IPS DF 6.9 (cell line): ENCODE data around the gene SHISAL1.

Experiments
- DNase-seq: peaks from one replicate; pipeline ENCODE4 v3.0.0-alpha.2; 2013; ENCODE audit warnings: low read depth, low spot score
- H3K27ac ChIP-seq: one replicate; pipeline ENCODE4 v1.5.1; 2013; ENCODE audit warnings: low read length, control low read depth
- H3K27me3 ChIP-seq: 2 replicates; pipeline ENCODE4 v1.6.1; 2013; ENCODE audit warnings: mild to moderate bottlenecking, low read length; ENCODE audit not compliant: control insufficient read depth, insufficient read depth
- H3K36me3 ChIP-seq: 2 replicates; pipeline ENCODE4 v1.6.1; 2013; ENCODE audit warnings: low read length; ENCODE audit not compliant: control insufficient read depth, insufficient read depth
- H3K4me1 ChIP-seq: 2 replicates; pipeline ENCODE4 v1.6.1; 2013; ENCODE audit warnings: low read length; ENCODE audit not compliant: control insufficient read depth, insufficient read depth
- H3K4me3 ChIP-seq: 2 replicates; pipeline ENCODE4 v1.5.1; 2013; ENCODE audit warnings: mild to moderate bottlenecking, low read length
- H3K9me3 ChIP-seq: 2 replicates; pipeline ENCODE4 v1.6.1; 2013; ENCODE audit warnings: low read length, inconsistent platforms; ENCODE audit not compliant: control insufficient read depth, insufficient read depth
- WGBS: extraction: QIAGEN DNeasy Blood & Tissue Kit; methylation state at CpG from one replicate; pipeline ENCODE4 v1.1.7; 2013; ENCODE audit warnings: mixed read lengths, missing lambda C conversion rate; ENCODE audit not compliant: insufficient read length, insufficient coverage; 5-methylcytosine and 5-hydroxymethylcytosine counted together

SHISAL1 gene

GRCh38 chr22:44260216-44261035, 52.3 kb downstream of the SHISAL1 start:
- Histone ChIP-seq H3K4me1 (peaks cover 3% of the 10 kb centered on the region), H3K9me3 (no peaks in the 10 kb centered on the region), H3K4me3 (no peak overlapping the region), H3K27ac (no peak overlapping the region), H3K36me3 (no peaks in the 10 kb centered on the region), H3K27me3 (no peaks in the 10 kb centered on the region; the same call in 1 of the 2 replicates)
- WGBS: no CpG with 5 or more reads among the region's 16 CpGs
- no peak for DNase-seq

GRCh38 chr22:44259366-44260215, 53.2 kb downstream of the SHISAL1 start:
- WGBS: no CpG with 5 or more reads among the region's 19 CpGs
- Histone ChIP-seq H3K36me3 (no peaks in the 10 kb centered on the region), H3K9me3 (no peaks in the 10 kb centered on the region), H3K4me1 (peaks cover 3% of the 10 kb centered on the region), H3K27ac (no peak overlapping the region), H3K4me3 (no peak overlapping the region), H3K27me3 (no peaks in the 10 kb centered on the region; the same call in 1 of the 2 replicates)
- no peak for DNase-seq

DNA sequence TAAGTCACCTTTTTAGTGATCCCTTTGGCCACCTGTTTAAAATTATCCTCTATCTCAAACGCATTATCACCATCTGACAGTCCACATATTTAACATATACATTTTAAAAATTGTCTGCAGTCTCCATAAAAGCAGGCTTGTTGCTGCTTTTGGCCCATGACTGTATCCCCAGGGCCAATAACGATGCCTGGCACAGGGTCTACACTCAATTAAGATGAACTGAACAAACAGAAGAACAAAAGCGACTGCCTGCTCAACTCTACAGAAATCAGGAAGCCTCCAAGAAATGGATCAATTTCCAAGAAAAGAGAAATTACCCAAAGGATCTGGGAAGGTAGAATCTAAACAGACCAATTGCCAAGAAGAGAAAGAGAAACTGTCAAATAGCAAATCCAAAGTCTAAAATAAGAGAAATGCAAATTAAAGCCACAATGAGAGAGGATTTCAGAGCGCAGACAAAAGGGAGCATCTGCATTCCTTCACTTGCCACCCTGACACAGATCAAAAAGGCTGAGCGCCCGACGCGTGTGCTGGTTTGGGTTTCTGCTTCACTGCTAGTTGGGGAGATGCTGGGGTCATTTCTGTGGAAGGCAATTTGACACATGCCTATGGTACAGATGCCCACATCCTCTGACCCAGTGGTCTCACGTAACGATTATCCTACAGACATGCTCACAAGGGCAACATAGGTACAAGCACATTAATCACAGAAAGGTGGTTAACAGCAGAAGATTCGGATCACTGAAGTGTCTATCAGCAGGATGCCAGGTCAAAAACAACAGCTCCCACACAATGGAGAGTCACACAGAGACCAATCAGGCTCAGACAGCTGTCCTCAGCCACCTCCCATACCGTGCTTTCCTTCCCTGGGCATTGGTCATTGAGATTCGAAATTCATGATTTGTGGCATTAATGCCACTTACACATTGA, 55.9 kb downstream of the SHISAL1 start:
- Histone ChIP-seq H3K4me3 (no peak overlapping the region), H3K4me1 (peaks cover 2% of the 10 kb centered on the region; the same call in 1 of the 2 replicates), H3K27ac (no peak overlapping the region), H3K36me3 (no peaks in the 10 kb centered on the region), H3K9me3 (no peaks in the 10 kb centered on the region), H3K27me3 (no peaks in the 10 kb centered on the region; the same call in 1 of the 2 replicates)
- no peak for DNase-seq
- WGBS: 100% methylated on average over 1 of the region's 13 CpGs

- H3K27ac ChIP-seq: no peak overlapping the region
- H3K9me3 ChIP-seq: no peaks in the 10 kb centered on the region
- no peak overlapping the region for H3K4me3 ChIP-seq
- no peak for DNase-seq
- H3K27me3 ChIP-seq: no peaks in the 10 kb centered on the region; the same call in 1 of the 2 replicates
- H3K36me3 ChIP-seq: no peaks in the 10 kb centered on the region
- WGBS: no CpG with 5 or more reads among the region's 6 CpGs
- H3K4me1 ChIP-seq: peaks cover 2% of the 10 kb centered on the region; the same call in 1 of the 2 replicates
Measured at GRCh38 chr22:44256085-44256484, 56.7 kb downstream of the SHISAL1 start.

GRCh38 chr22:44254811-44255210, 57.9 kb downstream of the SHISAL1 start:
- no peak overlapping the region for H3K27ac ChIP-seq
- DNase-seq: no peak
- H3K4me3 ChIP-seq: no peak overlapping the region
- no peaks in the 10 kb centered on the region for H3K27me3 ChIP-seq
- H3K36me3 ChIP-seq: no peaks in the 10 kb centered on the region
- peaks cover 2% of the 10 kb centered on the region; the same call in 1 of the 2 replicates for H3K4me1 ChIP-seq
- WGBS: no CpG with 5 or more reads among the region's 2 CpGs
- no peaks in the 10 kb centered on the region for H3K9me3 ChIP-seq

GRCh38 chr22:44249376-44250147, 63.2 kb downstream of the SHISAL1 start:
- Histone ChIP-seq H3K27me3 (no peaks in the 10 kb centered on the region), H3K4me1 (no peaks in the 10 kb centered on the region), H3K9me3 (no peaks in the 10 kb centered on the region), H3K36me3 (no peaks in the 10 kb centered on the region), H3K4me3 (no peak overlapping the region), H3K27ac (no peak overlapping the region)
- WGBS: no CpG with 5 or more reads among the region's 12 CpGs
- no peak for DNase-seq

- no CpG with 5 or more reads among the region's 10 CpGs for WGBS
- no peak overlapping the region for H3K4me3 ChIP-seq
- no peak for DNase-seq
- no peaks in the 10 kb centered on the region for H3K4me1 ChIP-seq
- H3K9me3 ChIP-seq: no peaks in the 10 kb centered on the region
- H3K27me3 ChIP-seq: no peaks in the 10 kb centered on the region
- H3K36me3 ChIP-seq: no peaks in the 10 kb centered on the region
- no peak overlapping the region for H3K27ac ChIP-seq
Measured at GRCh38 chr22:44248926-44249325, 63.8 kb downstream of the SHISAL1 start.

DNA sequence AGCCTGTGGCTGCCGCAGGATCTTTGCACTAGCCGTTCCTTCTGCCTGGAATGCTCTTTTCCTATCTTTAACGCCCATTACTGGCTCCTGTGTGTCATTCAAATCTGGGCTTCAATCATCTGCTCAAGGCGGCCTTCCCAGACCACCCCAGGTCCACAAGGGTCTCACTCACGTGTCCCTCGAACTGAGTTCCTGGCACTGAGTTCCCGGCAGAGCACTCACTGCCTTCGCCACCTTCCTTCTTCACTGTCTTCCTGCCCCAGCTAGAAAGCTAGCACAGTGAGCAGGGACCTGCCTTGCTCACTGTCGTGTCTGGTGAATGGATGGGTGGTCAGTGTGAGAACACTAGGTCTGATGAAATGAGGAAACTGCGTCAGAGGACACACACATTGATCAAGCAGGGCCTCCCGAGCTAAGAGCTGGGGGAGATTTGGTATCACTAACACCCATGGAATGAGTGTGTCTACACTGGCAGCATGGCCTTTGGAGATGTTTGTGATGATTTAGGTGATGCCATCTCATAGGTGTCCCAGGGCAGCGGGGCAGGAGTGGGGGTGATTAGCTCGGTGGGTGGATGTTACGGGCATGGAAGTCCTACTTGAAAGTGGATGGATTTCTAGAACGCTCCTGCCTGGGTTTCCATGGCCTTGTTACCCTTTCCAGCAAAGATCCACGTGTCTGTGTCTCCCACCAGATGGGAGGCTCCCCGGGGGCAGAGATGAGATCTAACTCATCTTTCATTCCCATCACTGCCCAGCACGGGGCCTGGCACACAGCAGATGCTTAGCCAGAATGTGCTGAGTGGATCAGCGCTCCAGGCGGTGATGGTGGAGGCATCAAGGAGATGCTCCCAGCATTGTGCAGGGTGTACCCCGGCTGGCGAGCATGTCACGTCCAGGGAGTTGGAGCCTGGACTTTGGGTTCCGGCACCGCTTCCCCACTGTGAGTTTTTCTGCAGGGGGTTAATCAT, 64.5 kb downstream of the SHISAL1 start:
- Histone ChIP-seq H3K4me3 (no peak overlapping the region), H3K27me3 (no peaks in the 10 kb centered on the region), H3K9me3 (no peaks in the 10 kb centered on the region), H3K4me1 (no peaks in the 10 kb centered on the region), H3K27ac (no peak overlapping the region), H3K36me3 (no peaks in the 10 kb centered on the region)
- DNase-seq: no peak
- WGBS: no CpG with 5 or more reads among the region's 25 CpGs

DNA sequence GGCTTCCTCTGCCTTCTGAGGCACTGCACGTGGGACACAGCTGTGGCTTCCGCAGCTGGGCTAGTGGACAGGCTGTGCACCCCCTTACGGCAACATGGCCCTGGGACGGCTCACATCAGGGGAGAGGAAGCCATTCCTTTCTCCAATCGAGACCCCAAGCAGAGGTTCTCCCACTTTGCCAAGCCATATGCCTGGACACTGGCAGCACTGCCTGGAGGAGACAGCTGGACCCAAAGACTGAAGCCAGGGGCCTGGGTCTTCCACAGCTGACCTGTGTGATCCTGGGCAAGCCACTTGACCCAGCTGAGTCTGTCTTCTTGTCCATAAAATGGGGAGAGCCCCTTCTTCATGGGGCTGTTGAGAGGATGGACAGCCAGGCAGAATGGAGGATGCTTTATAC, 65.4 kb downstream of the SHISAL1 start:
- Histone ChIP-seq H3K36me3 (no peaks in the 10 kb centered on the region), H3K4me1 (no peaks in the 10 kb centered on the region), H3K9me3 (no peaks in the 10 kb centered on the region), H3K27ac (no peak overlapping the region), H3K27me3 (no peaks in the 10 kb centered on the region), H3K4me3 (no peak overlapping the region)
- no CpG with 5 or more reads among the region's 5 CpGs for WGBS
- no peak for DNase-seq
